Endothelial cell of umbilical vein (primary cell): ENCODE results near the gene ARHGEF38.

Experiments
- CTCF ChIP-seq, 2 donors: IDR thresholded peaks; 1 replicate in 1 of 2; 2 replicates in 1 of 2; pipeline ENCODE4 v1.5.1; 2011; ENCODE audit warnings: low read length in 2 of 2, mild to moderate bottlenecking in 2 of 2, moderate library complexity in 2 of 2, control low read depth in 1 of 2, inconsistent platforms in 1 of 2, low read depth in 1 of 2; ENCODE audit not compliant: insufficient read depth in 1 of 2; ENCODE audit errors: extremely low read depth in 1 of 2
- EZH2 ChIP-seq: IDR thresholded peaks from 2 replicates; pipeline ENCODE4 v1.6.1; 2012; ENCODE audit warnings: borderline replicate concordance, low read depth, mild to moderate bottlenecking, moderate library complexity, low read length, inconsistent platforms; ENCODE audit not compliant: severe bottlenecking
- FOS ChIP-seq: IDR thresholded peaks from 2 replicates; pipeline ENCODE4 v1.6.1; 2011; ENCODE audit warnings: mild to moderate bottlenecking, low read length, moderate library complexity, borderline replicate concordance; ENCODE audit not compliant: insufficient read depth
- MAX ChIP-seq: IDR thresholded peaks from 2 replicates; pipeline ENCODE4 v1.6.1; 2011; ENCODE audit not compliant: insufficient read depth, insufficient read length
- MYC ChIP-seq: IDR thresholded peaks from one replicate; pipeline ENCODE4 v1.6.1; 2011; ENCODE audit warnings: mild to moderate bottlenecking, low read depth, low read length
- POLR2A ChIP-seq: IDR thresholded peaks from 2 replicates; pipeline ENCODE4 v1.6.1; 2012; ENCODE audit warnings: low read depth, mild to moderate bottlenecking, control low read depth, low read length
- POLR2AphosphoS5 ChIP-seq: IDR thresholded peaks from 2 replicates; pipeline ENCODE4 v1.6.1; 2012; ENCODE audit warnings: low read depth, mild to moderate bottlenecking, control low read depth, low read length, moderate library complexity; ENCODE audit not compliant: insufficient read depth

- TF ChIP-seq CTCF (IDR thresholded peaks at IDR 0.05; ENCODE audit: extremely low read depth in 1 of 2, insufficient read depth in 1 of 2, low read depth in 1 of 2, low read length in 2 of 2), result peak; percentile 12 to 27
- no peak for TF ChIP-seq FOS
- TF ChIP-seq EZH2, result no peak
- TF ChIP-seq MYC, result no peak
- no peak for TF ChIP-seq MAX
- no peak for TF ChIP-seq POLR2AphosphoS5
- no peak for TF ChIP-seq POLR2A
These were observed 163.4 kb downstream of the ARHGEF38 start for GRCh38 chr4:105715692-105716278.
